HEK293T (cell line): Measurements from ENCODE around the gene PEMT.

Source experiments
- BHLHE40 ChIP-seq: fragments of 450-650 bp; IDR thresholded peaks from 2 replicates; pipeline ENCODE4 v1.6.1; 2016; ENCODE audit warnings: mild to moderate bottlenecking, moderate library complexity, borderline replicate concordance
- FOXK2 ChIP-seq: fragments of 450-650 bp; IDR thresholded peaks from 2 replicates; pipeline ENCODE4 v1.6.1; 2016; ENCODE audit warnings: mild to moderate bottlenecking
- FOXM1 ChIP-seq: fragments of 450-650 bp; IDR thresholded peaks from 2 replicates; pipeline ENCODE4 v1.6.1; 2017; ENCODE audit warnings: mild to moderate bottlenecking, borderline replicate concordance
- HDGF ChIP-seq: fragments of 450-650 bp; IDR thresholded peaks from 2 replicates; pipeline ENCODE4 v1.6.1; 2017; ENCODE audit warnings: antibody characterized with exemption, borderline replicate concordance
- TARDBP ChIP-seq: fragments of 450-650 bp; IDR thresholded peaks from 2 replicates; pipeline ENCODE4 v1.6.1; 2016

DNA sequence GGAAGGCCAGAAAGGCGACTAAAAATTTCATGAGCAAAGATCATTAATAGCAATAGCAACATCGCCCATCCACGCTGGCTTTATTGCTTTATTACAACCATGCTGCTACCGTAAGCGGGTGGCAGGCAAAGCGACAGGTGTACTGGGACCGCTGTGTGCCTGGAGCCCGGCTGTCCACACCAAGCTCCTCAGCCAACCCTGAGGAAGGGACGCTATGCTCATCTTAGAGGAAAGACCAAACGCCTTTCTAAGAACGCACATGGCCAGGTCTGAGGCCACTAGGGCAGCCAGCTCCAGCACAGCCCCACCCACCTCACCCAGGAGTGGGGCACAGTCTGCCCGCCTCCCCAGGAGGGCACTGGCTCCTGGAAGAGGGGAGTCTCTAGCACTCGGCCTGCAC, 28.0 kb downstream of the PEMT start:
- TF ChIP-seq BHLHE40 (no peak), TARDBP (no peak), FOXK2 (no peak), FOXM1 (no peak), HDGF (no peak)
